ENCODE measurements around the gene SORCS3.

GRCh38 chr10:104622598-104623209, 18.4 kb upstream of the SORCS3 start:
- TF ChIP-seq POLR2A (IDR thresholded peaks at IDR 0.05), result no peak
- TF ChIP-seq CTCF (IDR thresholded peaks at IDR 0.05), result peak; percentile 14 to 49 (median 41)

Measured in right lobe of liver (tissue), 4 donors.